Sigmoid colon (tissue), 7 donors: ENCODE results near the gene SRSF7. TPM values are rescaled to one million over a fixed set of nuclear protein-coding genes. Genes with fewer than 3 reads are reported as not detected.
"Not testable (repeated sequence)": the region's sequence is repeated elsewhere in the genome, so short reads cannot be mapped to it uniquely, and the experiment has no call there.

Experiments
- DNase-seq: peaks from one replicate; pipeline ENCODE4 v3.0.0-alpha.2; 2019
- H3K27ac ChIP-seq, 4 donors: fragments of 200-600 bp; sonication (generic); one replicate each; pipeline ENCODE4 v1.5.1; 2016 to 2019; ENCODE audit warnings: mild to moderate bottlenecking in 1 of 4
- H3K27me3 ChIP-seq, 3 donors: fragments of 200-600 bp; sonication (generic); one replicate each; pipeline ENCODE4 v1.5.1; 2019; ENCODE audit warnings: mild to moderate bottlenecking in 1 of 3
- H3K36me3 ChIP-seq, 4 donors: fragments of 200-600 bp; sonication (generic); one replicate each; pipeline ENCODE4 v1.5.1; 2016 to 2019
- H3K4me1 ChIP-seq, 4 donors: fragments of 200-600 bp; sonication (generic); one replicate each; pipeline ENCODE4 v1.5.1; 2017 to 2019
- H3K4me3 ChIP-seq, 4 donors: fragments of 200-600 bp; sonication (generic); one replicate each; pipeline ENCODE4 v1.5.1; 2017 to 2019; ENCODE audit warnings: mild to moderate bottlenecking in 2 of 4, moderate library complexity in 1 of 4
- H3K9me3 ChIP-seq, 4 donors: fragments of 200-600 bp in 3 of 4; sonication (generic) in 3 of 4; one replicate each; pipeline versions ENCODE4 v1.5.1 to v1.6.1; 2013 to 2019
- CTCF ChIP-seq, 4 experiments: fragments of 450-650 bp in 3 of 4; fragments of 200-600 bp in 1 of 4; IDR thresholded peaks; one replicate each; pipeline ENCODE4 v1.5.1; 2016 to 2019; ENCODE audit warnings: antibody characterized with exemption in 4 of 4, mild to moderate bottlenecking in 3 of 4, moderate library complexity in 2 of 4
- EP300 ChIP-seq, 4 donors: sonication (generic); formaldehyde crosslinking; IDR thresholded peaks; one replicate each; pipeline ENCODE4 v1.6.1; 2017; ENCODE audit warnings: antibody characterized with exemption in 4 of 4
- POLR2A ChIP-seq, 2 donors: fragments of 450-650 bp; IDR thresholded peaks; one replicate each; pipeline ENCODE4 v1.6.1; 2016; ENCODE audit warnings: antibody characterized with exemption in 2 of 2, mild to moderate bottlenecking in 2 of 2, moderate library complexity in 2 of 2
- POLR2AphosphoS5 ChIP-seq, 4 donors: sonication (generic); formaldehyde crosslinking; IDR thresholded peaks; one replicate each; pipeline ENCODE4 v1.6.1; 2017; ENCODE audit warnings: antibody characterized with exemption in 4 of 4
- WGBS, 2 donors: extraction: QIAGEN DNeasy Blood & Tissue Kit; methylation state at CpG; one replicate each; pipeline ENCODE4 v1.1.7; 2013; 5-methylcytosine and 5-hydroxymethylcytosine counted together
- intact Hi-C: fragments of 100-400 bp; cut with DNase I; formaldehyde crosslinking; loops from one replicate; pipeline ENCODE4 v1.15.1; 2023
- polyA plus RNA-seq, 3 donors: library from polyadenylated mRNA; stranded (reverse); fragments of 200-250 nt; gene quantifications; one replicate each; pipeline ENCODE4 v1.2.3, GENCODE V29; 2013
- total RNA-seq, 4 donors: library from RNA; depleted of rRNA; stranded (reverse); fragments of >200 nt; gene quantifications; one replicate each; pipeline ENCODE4 v1.1.0, GENCODE V29; 2016
- donor health status: healthy with polysubstance abuse.
- donor health status: Bipolar disorder and iron deficiency.
- donor health status: healthy.

The SRSF7 gene
- total and polyA plus RNA-seq, 7 donors, result 55.9 to 146 (median 83.8) TPM

- H3K27ac ChIP-seq, result no peak overlapping the region
- H3K27me3 ChIP-seq, result no peaks in the 10 kb centered on the region
- peaks cover 0 to 8% (median 2%) of the 10 kb centered on the region in 4 donors for H3K4me1 ChIP-seq
- H3K36me3 ChIP-seq, result peaks cover 0 to 9% (median 0%) of the 10 kb centered on the region in 4 donors
- no peak overlapping the region for H3K4me3 ChIP-seq
- TF ChIP-seq POLR2A (IDR thresholded peaks at IDR 0.05) (no peak), POLR2AphosphoS5 (IDR thresholded peaks at IDR 0.05) (no peak)
- 63 to 77% methylated on average over 5 of the region's 5 CpGs for WGBS, 2 donors
- DNase-seq, result no peak
- intact Hi-C loops, result no loop called here
- H3K9me3 ChIP-seq, result no peaks in the 10 kb centered on the region
Measured at GRCh38 chr2:38709567-38710194, 41.5 kb downstream of the SRSF7 start.

GRCh38 chr2:38708900-38709566, 42.1 kb downstream of the SRSF7 start:
- H3K27ac ChIP-seq, result no peak overlapping the region
- no peaks in the 10 kb centered on the region for H3K9me3 ChIP-seq
- no peaks in the 10 kb centered on the region for H3K27me3 ChIP-seq
- peaks cover 0 to 9% (median 0%) of the 10 kb centered on the region in 4 donors for H3K36me3 ChIP-seq
- no peak for TF ChIP-seq POLR2A (IDR thresholded peaks at IDR 0.05)
- no peak for TF ChIP-seq EP300 (IDR thresholded peaks at IDR 0.05)
- no peak for TF ChIP-seq CTCF (IDR thresholded peaks at IDR 0.05)
- TF ChIP-seq POLR2AphosphoS5 (IDR thresholded peaks at IDR 0.05), result no peak
- WGBS, 2 donors, result 80 to 86% methylated on average over 12 of the region's 12 CpGs
- H3K4me3 ChIP-seq, result no peak overlapping the region
- DNase-seq, result no peak
- intact Hi-C loops, result no loop called here
- peaks cover 0 to 10% (median 4%) of the 10 kb centered on the region in 4 donors for H3K4me1 ChIP-seq

GRCh38 chr2:38708491-38708890, 42.7 kb downstream of the SRSF7 start:
- H3K36me3 ChIP-seq, H3K4me3 ChIP-seq, H3K27me3 ChIP-seq, H3K27ac ChIP-seq, DNase-seq, H3K9me3 ChIP-seq, intact Hi-C loops: not testable (repeated sequence)
- WGBS, 2 donors, result 90 to 95% methylated on average over 9 of the region's 9 CpGs
- peaks cover 0 to 10% (median 4%) of the 10 kb centered on the region in 4 donors for H3K4me1 ChIP-seq

GRCh38 chr2:38706846-38707345, 44.3 kb downstream of the SRSF7 start:
- Histone ChIP-seq H3K27ac (no peak overlapping the region), H3K9me3 (no peaks in the 10 kb centered on the region), H3K4me1 (peaks cover 0 to 14% (median 4%) of the 10 kb centered on the region in 4 donors), H3K4me3 (no peak overlapping the region), H3K27me3 (no peaks in the 10 kb centered on the region), H3K36me3 (peaks cover 0 to 9% (median 0%) of the 10 kb centered on the region in 4 donors)
- TF ChIP-seq EP300 (IDR thresholded peaks at IDR 0.05), result no peak
- no peak for TF ChIP-seq CTCF (IDR thresholded peaks at IDR 0.05)
- TF ChIP-seq POLR2AphosphoS5 (IDR thresholded peaks at IDR 0.05), result no peak
- TF ChIP-seq POLR2A (IDR thresholded peaks at IDR 0.05), result no peak
- intact Hi-C loops, result no loop called here
- no peak for DNase-seq
- WGBS, 2 donors, result 86 to 91% methylated on average over 6 of the region's 6 CpGs

- TF ChIP-seq POLR2A (IDR thresholded peaks at IDR 0.05) (no peak), POLR2AphosphoS5 (IDR thresholded peaks at IDR 0.05) (no peak)
- H3K27ac ChIP-seq, result no peak overlapping the region
- H3K4me3 ChIP-seq, result no peak overlapping the region
- WGBS, 2 donors, result 61 to 83% methylated on average over 2 of the region's 2 CpGs
- peaks cover 0 to 14% (median 5%) of the 10 kb centered on the region in 4 donors for H3K4me1 ChIP-seq
- H3K9me3 ChIP-seq, result no peaks in the 10 kb centered on the region
- H3K27me3 ChIP-seq, result no peaks in the 10 kb centered on the region
- peaks cover 0 to 9% (median 0%) of the 10 kb centered on the region in 4 donors for H3K36me3 ChIP-seq
- intact Hi-C loops, result no loop called here
- no peak for DNase-seq
Measured at GRCh38 chr2:38704664-38705063, 46.5 kb downstream of the SRSF7 start.

- intact Hi-C loops, H3K4me3 ChIP-seq: not testable (repeated sequence)
- 97% methylated on average over 5 of the region's 5 CpGs for WGBS, 2 donors
Measured at GRCh38 chr2:38703336-38703735, 47.8 kb downstream of the SRSF7 start.

More at GRCh38 chr2:38703336-38703735, 47.8 kb downstream of the SRSF7 start:
- H3K9me3 ChIP-seq, H3K36me3 ChIP-seq, H3K27ac ChIP-seq, DNase-seq, H3K27me3 ChIP-seq: not testable (repeated sequence)
- H3K4me1 ChIP-seq, result peaks cover 0 to 14% (median 5%) of the 10 kb centered on the region in 4 donors
